Measurements from ENCODE around the gene RPA3.

Gene RPA3

GRCh38 chr7:7665031-7665430, 53.4 kb downstream of the RPA3 start:
- Histone ChIP-seq H3K4me1 (ENCODE audit: control insufficient read depth, insufficient read depth, low read length) (no peaks in the 10 kb centered on the region), H3K9me3 (ENCODE audit: control insufficient read depth, insufficient read depth, low read depth, low read length) (no peaks in the 10 kb centered on the region), H3K27ac (ENCODE audit: extremely low read depth, low read depth, low read length) (no peak overlapping the region), H3K4me3 (ENCODE audit: low read depth, low read length) (no peak overlapping the region), H3K36me3 (ENCODE audit: control insufficient read depth in 2 of 2, insufficient read depth in 1 of 2, low read length in 2 of 2) (no peaks in the 10 kb centered on the region)
- no peak for TF ChIP-seq ZNF19 (tag by site-specific recombination; IDR thresholded peaks at IDR 0.05; ENCODE audit: low read depth)
- no peak for TF ChIP-seq ZNF473 (tag by site-specific recombination; IDR thresholded peaks at IDR 0.05)
- no peak for TF ChIP-seq ELK4 (IDR thresholded peaks at IDR 0.05; ENCODE audit: borderline replicate concordance, low read depth, low read length)
- no peak for TF ChIP-seq KLF9 (tag by site-specific recombination; IDR thresholded peaks at IDR 0.05; ENCODE audit: low read depth)
- TF ChIP-seq ZNF677 (tag by site-specific recombination; IDR thresholded peaks at IDR 0.05): no peak
- no peak for TF ChIP-seq ZNF112 (tag by site-specific recombination; IDR thresholded peaks at IDR 0.05)
- no peak for TF ChIP-seq HIC1 (tag by site-specific recombination; IDR thresholded peaks at IDR 0.05)
- TF ChIP-seq ZNF404 (tag by site-specific recombination; IDR thresholded peaks at IDR 0.05): no peak
- no peak for TF ChIP-seq PRDM1 (tag by site-specific recombination; IDR thresholded peaks at IDR 0.05)
- TF ChIP-seq ZNF639 (tag by site-specific recombination; IDR thresholded peaks at IDR 0.05): no peak
- no peak for TF ChIP-seq ZNF266 (tag by site-specific recombination; IDR thresholded peaks at IDR 0.05; ENCODE audit: low read depth)
- no peak for TF ChIP-seq ZNF776 (tag by site-specific recombination; IDR thresholded peaks at IDR 0.05; ENCODE audit: borderline replicate concordance)
- TF ChIP-seq ZNF610 (tag by site-specific recombination; IDR thresholded peaks at IDR 0.05; ENCODE audit: borderline replicate concordance): no peak
- no peak for TF ChIP-seq ZNF2 (tag by site-specific recombination; IDR thresholded peaks at IDR 0.05)
- TF ChIP-seq RBAK (tag by site-specific recombination; IDR thresholded peaks at IDR 0.05): no peak
- no peak for TF ChIP-seq ZNF280D (tag by site-specific recombination; IDR thresholded peaks at IDR 0.05)
- CTCF ChIA-PET: interaction anchor here (0.6 to 1.0 kb wide), 2 partner anchors 96 to 319 kb away, joined by 3 to 4 read pairs; no protein-coding TSS in a partner anchor
- POLR2A ChIA-PET: interaction anchor here (0.8 kb wide), 1 partner anchor 24 kb away, joined by 3 read pairs; the partner anchor contains the start of gene UMAD1

- no peaks in the 10 kb centered on the region for H3K4me1 ChIP-seq (ENCODE audit: control insufficient read depth, insufficient read depth, low read length)
- ChIA-PET POLR2A (no interaction called here), CTCF (interaction anchor here (1.0 kb wide), 1 partner anchor 97 kb away, joined by 3 read pairs; no protein-coding TSS in a partner anchor)
- H3K36me3 ChIP-seq (ENCODE audit: control insufficient read depth in 2 of 2, insufficient read depth in 1 of 2, low read length in 2 of 2): no peaks in the 10 kb centered on the region
- H3K4me3 ChIP-seq (ENCODE audit: low read depth, low read length): no peak overlapping the region
- no peak overlapping the region for H3K27ac ChIP-seq (ENCODE audit: extremely low read depth, low read depth, low read length)
- H3K9me3 ChIP-seq (ENCODE audit: control insufficient read depth, insufficient read depth, low read depth, low read length): no peaks in the 10 kb centered on the region
- TF ChIP-seq ZNF23 (tag by site-specific recombination; IDR thresholded peaks at IDR 0.05; ENCODE audit: borderline replicate concordance) (no peak), ZNF169 (tag by site-specific recombination; IDR thresholded peaks at IDR 0.05) (no peak), ZNF341 (tag by site-specific recombination; IDR thresholded peaks at IDR 0.05; ENCODE audit: low read depth) (no peak), BCL11A (tag by site-specific recombination; IDR thresholded peaks at IDR 0.05; ENCODE audit: low read depth) (no peak), REPIN1 (tag by site-specific recombination; IDR thresholded peaks at IDR 0.05; ENCODE audit: low read depth) (no peak), ZNF555 (tag by site-specific recombination; conservative IDR thresholded peaks at IDR 0.05) (no peak), ZSCAN5A (tag by site-specific recombination; IDR thresholded peaks at IDR 0.05) (no peak), ZNF513 (tag by site-specific recombination; IDR thresholded peaks at IDR 0.05) (no peak), KLF7 (tag by site-specific recombination; IDR thresholded peaks at IDR 0.05; ENCODE audit: borderline replicate concordance) (no peak), ZNF560 (tag by site-specific recombination; IDR thresholded peaks at IDR 0.05; ENCODE audit: borderline replicate concordance) (no peak)
Observed at GRCh38 chr7:7664291-7664690, 54.1 kb downstream of the RPA3 start.

Data from HEK293 (cell line).